ENCODE measurements around the gene SIK3.

The SIK3 gene

GRCh38 chr11:116874251-116874650, 224.0 kb downstream of the SIK3 start:
- no peak for TF ChIP-seq FOXP2 (optimal IDR thresholded peaks at IDR 0.05; ENCODE audit: borderline replicate concordance, extremely low read depth, extremely low read length, insufficient read depth)
- no peak for TF ChIP-seq TAF1 (IDR thresholded peaks at IDR 0.05; ENCODE audit: borderline replicate concordance, insufficient read depth, low read length)

GRCh38 chr11:116873381-116873780, 224.8 kb downstream of the SIK3 start:
- TF ChIP-seq REST (IDR thresholded peaks at IDR 0.05; ENCODE audit: insufficient read depth in 1 of 2, low read depth in 2 of 2, low read length in 2 of 2), result no peak
- TF ChIP-seq FOXP2 (optimal IDR thresholded peaks at IDR 0.05; ENCODE audit: borderline replicate concordance, extremely low read depth, extremely low read length, insufficient read depth), result no peak
- TF ChIP-seq TAF1 (IDR thresholded peaks at IDR 0.05; ENCODE audit: borderline replicate concordance, insufficient read depth, low read length), result no peak
- no peak for TF ChIP-seq SIN3A (IDR thresholded peaks at IDR 0.05; ENCODE audit: borderline replicate concordance, insufficient read depth, low read length)
- no peak for TF ChIP-seq POLR2AphosphoS5 (IDR thresholded peaks at IDR 0.05; ENCODE audit: low read depth, low read length)

- no peak for TF ChIP-seq TAF1 (IDR thresholded peaks at IDR 0.05; ENCODE audit: borderline replicate concordance, insufficient read depth, low read length)
- TF ChIP-seq FOXP2 (optimal IDR thresholded peaks at IDR 0.05; ENCODE audit: borderline replicate concordance, extremely low read depth, extremely low read length, insufficient read depth), result no peak
- no peak for TF ChIP-seq POLR2AphosphoS5 (IDR thresholded peaks at IDR 0.05; ENCODE audit: low read depth, low read length)
- TF ChIP-seq SIN3A (IDR thresholded peaks at IDR 0.05; ENCODE audit: borderline replicate concordance, insufficient read depth, low read length), result no peak
- TF ChIP-seq REST (IDR thresholded peaks at IDR 0.05; ENCODE audit: insufficient read depth in 1 of 2, low read depth in 2 of 2, low read length in 2 of 2), result no peak
Measured at GRCh38 chr11:116871248-116871647, 227.0 kb downstream of the SIK3 start.

- no peak for TF ChIP-seq FOXP2 (optimal IDR thresholded peaks at IDR 0.05; ENCODE audit: borderline replicate concordance, extremely low read depth, extremely low read length, insufficient read depth)
- TF ChIP-seq REST (IDR thresholded peaks at IDR 0.05; ENCODE audit: insufficient read depth in 1 of 2, low read depth in 2 of 2, low read length in 2 of 2), result no peak
- TF ChIP-seq SIN3A (IDR thresholded peaks at IDR 0.05; ENCODE audit: borderline replicate concordance, insufficient read depth, low read length), result no peak
- TF ChIP-seq POLR2AphosphoS5 (IDR thresholded peaks at IDR 0.05; ENCODE audit: low read depth, low read length), result no peak
- TF ChIP-seq TAF1 (IDR thresholded peaks at IDR 0.05; ENCODE audit: borderline replicate concordance, insufficient read depth, low read length), result no peak
Measured at GRCh38 chr11:116870054-116870453, 228.2 kb downstream of the SIK3 start.

- no peak for TF ChIP-seq TAF1 (IDR thresholded peaks at IDR 0.05; ENCODE audit: borderline replicate concordance, insufficient read depth, low read length)
- no peak for TF ChIP-seq REST (IDR thresholded peaks at IDR 0.05; ENCODE audit: insufficient read depth in 1 of 2, low read depth in 2 of 2, low read length in 2 of 2)
- TF ChIP-seq FOXP2 (optimal IDR thresholded peaks at IDR 0.05; ENCODE audit: borderline replicate concordance, extremely low read depth, extremely low read length, insufficient read depth), result no peak
- no peak for TF ChIP-seq SIN3A (IDR thresholded peaks at IDR 0.05; ENCODE audit: borderline replicate concordance, insufficient read depth, low read length)
- TF ChIP-seq POLR2AphosphoS5 (IDR thresholded peaks at IDR 0.05; ENCODE audit: low read depth, low read length), result no peak
Measured at GRCh38 chr11:116869610-116870009, 228.6 kb downstream of the SIK3 start.
